Measurements from ENCODE around the gene KIF15. TPM values are rescaled to one million over a fixed set of nuclear protein-coding genes. Genes with fewer than 3 reads are reported as not detected.

KIF15 gene
- total RNA-seq, 4 donors from 2014 or later: 0.85 to 32.2 (median 2.6) TPM

DNA sequence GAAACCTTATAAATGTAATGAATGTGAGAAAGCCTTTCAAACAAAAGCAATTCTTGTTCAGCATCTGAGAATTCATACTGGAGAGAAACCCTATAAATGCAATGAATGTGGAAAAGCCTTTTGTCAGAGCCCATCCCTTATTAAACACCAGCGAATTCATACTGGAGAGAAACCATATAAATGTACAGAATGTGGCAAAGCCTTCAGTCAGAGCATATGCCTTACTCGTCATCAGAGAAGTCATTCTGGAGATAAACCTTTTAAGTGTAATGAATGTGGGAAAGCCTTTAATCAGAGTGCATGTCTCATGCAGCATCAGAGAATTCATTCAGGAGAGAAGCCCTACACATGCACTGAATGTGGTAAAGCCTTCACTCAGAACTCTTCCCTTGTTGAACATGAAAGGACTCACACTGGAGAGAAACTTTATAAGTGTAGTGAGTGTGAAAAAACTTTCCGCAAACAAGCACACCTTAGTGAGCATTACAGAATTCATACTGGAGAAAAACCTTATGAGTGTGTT, 26.9 kb upstream of the KIF15 start:
- DNase-seq: no peak
- no peak overlapping the region for H3K27ac ChIP-seq
- H3K4me1 ChIP-seq: no peaks in the 10 kb centered on the region
- no peak for TF ChIP-seq POLR2A (IDR thresholded peaks at IDR 0.05)
- TF ChIP-seq, protein P1, sequence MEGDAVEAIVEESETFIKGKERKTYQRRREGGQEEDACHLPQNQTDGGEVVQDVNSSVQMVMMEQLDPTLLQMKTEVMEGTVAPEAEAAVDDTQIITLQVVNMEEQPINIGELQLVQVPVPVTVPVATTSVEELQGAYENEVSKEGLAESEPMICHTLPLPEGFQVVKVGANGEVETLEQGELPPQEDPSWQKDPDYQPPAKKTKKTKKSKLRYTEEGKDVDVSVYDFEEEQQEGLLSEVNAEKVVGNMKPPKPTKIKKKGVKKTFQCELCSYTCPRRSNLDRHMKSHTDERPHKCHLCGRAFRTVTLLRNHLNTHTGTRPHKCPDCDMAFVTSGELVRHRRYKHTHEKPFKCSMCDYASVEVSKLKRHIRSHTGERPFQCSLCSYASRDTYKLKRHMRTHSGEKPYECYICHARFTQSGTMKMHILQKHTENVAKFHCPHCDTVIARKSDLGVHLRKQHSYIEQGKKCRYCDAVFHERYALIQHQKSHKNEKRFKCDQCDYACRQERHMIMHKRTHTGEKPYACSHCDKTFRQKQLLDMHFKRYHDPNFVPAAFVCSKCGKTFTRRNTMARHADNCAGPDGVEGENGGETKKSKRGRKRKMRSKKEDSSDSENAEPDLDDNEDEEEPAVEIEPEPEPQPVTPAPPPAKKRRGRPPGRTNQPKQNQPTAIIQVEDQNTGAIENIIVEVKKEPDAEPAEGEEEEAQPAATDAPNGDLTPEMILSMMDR (IDR thresholded peaks at IDR 0.05): no peak
- H3K9me3 ChIP-seq: peaks cover 0 to 87% (median 13%) of the 10 kb centered on the region in 4 donors
- no peaks in the 10 kb centered on the region for H3K27me3 ChIP-seq
- H3K4me3 ChIP-seq: no peak overlapping the region
- peaks cover 0 to 34% (median 0%) of the 10 kb centered on the region in 3 donors for H3K36me3 ChIP-seq

DNA sequence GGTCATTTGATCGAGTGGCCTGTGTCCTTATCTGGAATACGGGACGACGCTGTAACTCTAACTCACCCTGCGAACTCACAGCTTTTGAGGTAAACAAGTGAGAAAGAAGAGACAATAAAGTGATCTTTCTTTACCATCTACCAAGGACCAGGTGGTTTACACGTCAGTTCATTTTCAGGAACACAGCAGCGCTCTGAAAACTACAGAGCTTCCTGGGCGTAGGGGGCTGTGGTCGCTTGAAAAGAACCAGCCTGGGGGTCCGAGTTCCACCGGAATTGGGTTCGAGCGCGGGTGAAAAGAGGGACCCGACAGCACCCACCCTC, 532 bp upstream of the KIF15 start:
- DNase-seq: no peak
- Histone ChIP-seq H3K27me3 (no peaks in the 10 kb centered on the region), H3K4me3 (peak overlapping the region; percentile 73 to 85 (median 78)), H3K4me1 (peaks cover 4 to 18% (median 5%) of the 10 kb centered on the region in 4 donors), H3K9me3 (no peaks in the 10 kb centered on the region), H3K36me3 (peaks cover 0 to 3% (median 0%) of the 10 kb centered on the region in 3 donors), H3K27ac (peak overlapping the region; percentile 54 to 79 (median 74))
- TF ChIP-seq, protein P1 (IDR thresholded peaks at IDR 0.05): no peak
- no peak for TF ChIP-seq POLR2A (IDR thresholded peaks at IDR 0.05)

DNA sequence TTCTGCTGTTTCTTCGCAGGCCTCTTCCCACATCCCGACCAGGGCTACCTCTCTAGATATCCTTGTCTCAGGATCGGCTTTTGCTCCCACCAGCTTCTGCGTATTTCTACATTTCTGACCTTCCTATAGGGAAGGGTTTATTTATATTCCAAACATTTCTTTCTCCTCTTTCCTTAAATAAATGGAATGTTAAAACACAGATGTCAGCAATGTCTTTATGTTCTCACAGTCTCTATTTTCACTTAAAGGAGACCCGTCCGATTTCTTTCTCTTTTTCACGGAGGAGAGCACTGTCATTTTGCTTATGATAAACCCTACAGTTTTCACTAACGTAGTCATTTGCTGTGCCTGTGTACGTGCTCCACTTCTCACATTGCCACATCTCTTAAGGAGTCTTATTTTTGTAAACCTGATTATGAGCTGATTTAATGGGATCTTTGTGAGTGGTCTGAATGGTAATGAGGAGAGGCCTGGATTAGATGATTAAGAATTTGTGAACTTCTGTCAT, 630 bp downstream of the KIF15 start:
- DNase-seq: no peak
- H3K27me3 ChIP-seq: no peaks in the 10 kb centered on the region
- H3K4me1 ChIP-seq: peaks cover 4 to 18% (median 5%) of the 10 kb centered on the region in 4 donors
- TF ChIP-seq POLR2A (IDR thresholded peaks at IDR 0.05): no peak
- TF ChIP-seq, protein P1 (IDR thresholded peaks at IDR 0.05): no peak
- H3K27ac ChIP-seq: peak overlapping the region in 1 of 4 donors; percentile 25
- no peaks in the 10 kb centered on the region for H3K36me3 ChIP-seq
- H3K4me3 ChIP-seq: peak overlapping the region; percentile 73 to 85 (median 78)
- no peaks in the 10 kb centered on the region for H3K9me3 ChIP-seq

DNA sequence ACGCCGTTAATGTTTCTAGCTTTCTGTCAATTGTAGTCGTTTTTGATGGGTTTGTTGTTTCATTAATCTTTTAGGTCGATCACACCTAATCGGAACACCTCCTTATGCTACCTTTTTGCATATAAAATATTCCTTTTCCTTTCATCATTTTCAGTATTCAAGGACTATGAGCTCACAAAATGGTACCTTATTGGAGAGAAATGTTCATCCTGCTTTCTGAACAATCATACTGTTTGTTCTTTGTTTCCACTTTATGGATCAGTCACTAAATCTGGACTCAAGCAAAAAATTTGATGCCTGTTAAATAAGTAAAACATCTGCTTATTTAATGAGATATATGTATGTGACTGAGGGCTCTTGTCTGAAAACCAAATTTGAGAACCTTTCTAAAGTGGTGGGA, 1.1 kb downstream of the KIF15 start:
- no peaks in the 10 kb centered on the region for H3K36me3 ChIP-seq
- TF ChIP-seq, protein P1 (IDR thresholded peaks at IDR 0.05): no peak
- TF ChIP-seq POLR2A (IDR thresholded peaks at IDR 0.05): no peak

DNA sequence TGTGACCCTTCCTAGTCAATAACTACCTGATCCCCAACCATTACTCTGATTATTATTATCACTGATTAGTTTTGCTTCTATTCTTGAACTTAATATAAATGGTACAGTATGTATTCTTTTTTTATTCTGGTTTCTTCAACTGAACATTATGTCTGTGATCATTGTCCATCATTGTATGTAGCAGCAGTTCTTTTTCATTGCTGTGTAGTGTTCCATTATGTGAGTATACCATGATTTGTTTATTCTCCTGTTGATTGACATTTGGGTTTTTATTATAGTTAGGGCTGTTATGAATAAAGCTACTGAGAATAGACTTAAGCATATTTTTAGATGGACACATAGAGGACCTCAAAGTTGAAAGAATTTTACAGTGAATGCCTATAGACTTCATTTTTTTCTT, 2.7 kb downstream of the KIF15 start:
- Histone ChIP-seq H3K36me3 (no peaks in the 10 kb centered on the region), H3K27me3 (no peaks in the 10 kb centered on the region), H3K27ac (no peak overlapping the region), H3K9me3 (no peaks in the 10 kb centered on the region), H3K4me1 (peaks cover 4 to 18% (median 5%) of the 10 kb centered on the region in 4 donors), H3K4me3 (no peak overlapping the region)
- DNase-seq: no peak
- no peak for TF ChIP-seq POLR2A (IDR thresholded peaks at IDR 0.05)
- TF ChIP-seq, protein P1 (IDR thresholded peaks at IDR 0.05): no peak

More for the DNA sequence above, 1.1 kb downstream of the KIF15 start:
- no peak for DNase-seq
- Histone ChIP-seq H3K4me1 (peaks cover 4 to 18% (median 5%) of the 10 kb centered on the region in 4 donors), H3K27ac (no peak overlapping the region), H3K4me3 (peak overlapping the region in 1 of 4 donors; percentile 73), H3K9me3 (no peaks in the 10 kb centered on the region), H3K27me3 (no peaks in the 10 kb centered on the region)
